Right renal cortex interstitium (tissue), 3 donors: Measurements from ENCODE around the gene LRBA. TPM values are rescaled to one million over a fixed set of nuclear protein-coding genes. Genes with fewer than 3 reads are reported as not detected.

Experiments
- DNase-seq, 3 donors: peaks; one replicate each; pipeline ENCODE4 v3.0.0-alpha.2; 2013; ENCODE audit warnings: low read depth in 3 of 3, low spot score in 2 of 3
- polyA plus RNA-seq, 3 donors: library from polyadenylated mRNA; unstranded; fragments of 120-200 nt; gene quantifications; one replicate each; pipeline ENCODE4 v1.2.1, GENCODE V29; 2013; ENCODE audit not compliant: insufficient read length in 3 of 3

The LRBA gene
- polyA plus RNA-seq, 3 donors, result 73.2 to 74.5 (median 73.8) TPM

GRCh38 chr4:150261571-150261970 lies 753.5 kb downstream of the LRBA start:
- DNase-seq, result no peak

- DNase-seq, result no peak
Observed at GRCh38 chr4:150259861-150260567, 755.1 kb downstream of the LRBA start.

GRCh38 chr4:150258569-150258968 lies 756.5 kb downstream of the LRBA start:
- no peak for DNase-seq

GRCh38 chr4:150256841-150257730 lies 758.0 kb downstream of the LRBA start:
- no peak for DNase-seq

GRCh38 chr4:150256225-150256620 lies 758.9 kb downstream of the LRBA start:
- no peak for DNase-seq

GRCh38 chr4:150255610-150256224 lies 759.4 kb downstream of the LRBA start:
- DNase-seq, result no peak

GRCh38 chr4:150253965-150254630 lies 761.0 kb downstream of the LRBA start:
- DNase-seq, result no peak

GRCh38 chr4:150253416-150253815 lies 761.7 kb downstream of the LRBA start:
- DNase-seq, result no peak

- no peak for DNase-seq
Observed at GRCh38 chr4:150252741-150253140, 762.3 kb downstream of the LRBA start.

GRCh38 chr4:150252306-150252705 lies 762.8 kb downstream of the LRBA start:
- DNase-seq, result no peak

GRCh38 chr4:150251752-150252190 lies 763.3 kb downstream of the LRBA start:
- DNase-seq, result no peak

GRCh38 chr4:150250998-150251651 lies 764.0 kb downstream of the LRBA start:
- DNase-seq, result no peak

- no peak for DNase-seq
Observed at GRCh38 chr4:150250293-150250997, 764.6 kb downstream of the LRBA start.

GRCh38 chr4:150248181-150248580 lies 766.9 kb downstream of the LRBA start:
- DNase-seq, result no peak

- no peak for DNase-seq
Observed at GRCh38 chr4:150247184-150247583, 767.9 kb downstream of the LRBA start.

GRCh38 chr4:150244600-150244999 lies 770.5 kb downstream of the LRBA start:
- no peak for DNase-seq

GRCh38 chr4:150243932-150244331 lies 771.2 kb downstream of the LRBA start:
- no peak for DNase-seq

- DNase-seq, result no peak
Observed at GRCh38 chr4:150242820-150243458, 772.1 kb downstream of the LRBA start.

- no peak for DNase-seq
Observed at GRCh38 chr4:150240011-150240410, 775.1 kb downstream of the LRBA start.
